ENCODE measurements around the gene MAP3K14. TPM values are rescaled to one million over a fixed set of nuclear protein-coding genes. Genes with fewer than 3 reads are reported as not detected.

The MAP3K14 gene
- total RNA-seq, 2 donors from 2014 or later = 6.5 to 9.9 TPM

GRCh38 chr17:45300060-45300751 is 16.6 kb downstream of the MAP3K14 start:
- Histone ChIP-seq H3K4me1 (peaks cover 64% of the 10 kb centered on the region), H3K36me3 (replicated peaks in 1 of 2; ENCODE audit: insufficient read depth in 1 of 2, low read depth in 2 of 2) (no peaks in the 10 kb centered on the region), H3K9me3 (no peaks in the 10 kb centered on the region), H3K4me3 (no peak overlapping the region), H3K27ac (peak overlapping the region; percentile 8 to 70 (median 54)), H3K27me3 (no peaks in the 10 kb centered on the region)
- 78 to 82% methylated on average over 7 of the region's 7 CpGs for WGBS, 2 donors
- no peak for TF ChIP-seq POLR2A (IDR thresholded peaks at IDR 0.05)
- TF ChIP-seq CTCF (IDR thresholded peaks at IDR 0.05) = no peak
- ATAC-seq (no peak), DNase-seq (no peak)
- intact Hi-C loops (cut with DNase I) = no loop called here

- peaks cover 66% of the 10 kb centered on the region for H3K4me1 ChIP-seq
- TF ChIP-seq POLR2A (IDR thresholded peaks at IDR 0.05) (no peak), CTCF (IDR thresholded peaks at IDR 0.05) (no peak)
- no peak overlapping the region for H3K4me3 ChIP-seq
- intact Hi-C loops (cut with DNase I) = no loop called here
- H3K27me3 ChIP-seq = no peaks in the 10 kb centered on the region
- DNase-seq = peak in 2 of 4 donors; percentile 49 to 50
- H3K36me3 ChIP-seq (replicated peaks in 1 of 2; ENCODE audit: insufficient read depth in 1 of 2, low read depth in 2 of 2) = no peaks in the 10 kb centered on the region
- 15 to 17% methylated on average over 2 of the region's 2 CpGs for WGBS, 2 donors
- no peak for ATAC-seq
- H3K27ac ChIP-seq = peak overlapping the region; percentile 8 to 70 (median 54)
- H3K9me3 ChIP-seq = no peaks in the 10 kb centered on the region
These were observed 17.5 kb downstream of the MAP3K14 start for GRCh38 chr17:45299361-45299760.

GRCh38 chr17:45298546-45299285 is 18.1 kb downstream of the MAP3K14 start:
- DNase-seq (no peak), ATAC-seq (no peak)
- no peaks in the 10 kb centered on the region for H3K9me3 ChIP-seq
- TF ChIP-seq POLR2A (IDR thresholded peaks at IDR 0.05) (no peak), CTCF (IDR thresholded peaks at IDR 0.05) (no peak)
- peaks cover 73% of the 10 kb centered on the region for H3K4me1 ChIP-seq
- no peaks in the 10 kb centered on the region for H3K27me3 ChIP-seq
- H3K4me3 ChIP-seq = no peak overlapping the region
- peak overlapping the region in 3 of 4 donors; percentile 52 to 70 (median 56) for H3K27ac ChIP-seq
- 89 to 90% methylated on average over 8 of the region's 8 CpGs for WGBS, 2 donors
- intact Hi-C loops (cut with DNase I) = no loop called here
- no peaks in the 10 kb centered on the region for H3K36me3 ChIP-seq (replicated peaks in 1 of 2; ENCODE audit: insufficient read depth in 1 of 2, low read depth in 2 of 2)

- no peak for ATAC-seq
- H3K4me3 ChIP-seq = no peak overlapping the region
- intact Hi-C loops (cut with DNase I) = no loop called here
- no peaks in the 10 kb centered on the region for H3K9me3 ChIP-seq
- peak overlapping the region in 2 of 4 donors; percentile 77 to 85 for H3K27ac ChIP-seq
- H3K36me3 ChIP-seq (replicated peaks in 1 of 2; ENCODE audit: insufficient read depth in 1 of 2, low read depth in 2 of 2) = no peaks in the 10 kb centered on the region
- 8 to 9% methylated on average over 1 of the region's 1 CpG for WGBS, 2 donors
- no peaks in the 10 kb centered on the region for H3K27me3 ChIP-seq
- peak in 2 of 4 donors; percentile 43 to 52 for DNase-seq
- TF ChIP-seq POLR2A (IDR thresholded peaks at IDR 0.05) (no peak), CTCF (IDR thresholded peaks at IDR 0.05) (no peak)
- H3K4me1 ChIP-seq = peaks cover 85% of the 10 kb centered on the region
These were observed 20.0 kb downstream of the MAP3K14 start for GRCh38 chr17:45296833-45297124.
